GM18873 (cell line): ENCODE measurements around the gene TRRAP.

Experiments used
- ATAC-seq: cut with Tn5 transposase; IDR thresholded peaks from one replicate; pipeline ENCODE4 v1.9.1; 2021; ENCODE audit warnings: mild to moderate bottlenecking, moderate library complexity, moderate number of reproducible peaks; ENCODE audit not compliant: unreplicated experiment, low FRiP score

Gene TRRAP

DNA sequence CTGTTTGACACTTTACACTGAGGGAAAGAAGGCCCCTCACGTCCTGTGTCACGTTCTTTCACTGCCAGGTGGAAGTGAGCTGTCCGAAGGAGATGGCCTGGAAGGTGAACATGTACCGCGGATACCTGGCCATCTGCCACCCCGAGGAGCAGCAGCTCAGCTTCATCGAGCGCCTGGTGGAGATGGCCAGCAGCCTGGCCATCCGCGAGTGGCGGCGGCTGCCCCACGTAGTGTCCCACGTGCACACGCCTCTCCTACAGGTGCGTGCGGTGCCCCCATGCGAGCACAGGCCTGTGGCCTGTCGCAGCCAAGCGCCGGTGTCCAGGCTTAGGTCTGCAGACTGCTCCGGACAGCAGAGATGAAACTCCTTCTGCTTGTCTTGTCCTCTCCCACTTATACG lies 103.4 kb downstream of the TRRAP start:
- ATAC-seq, result no peak

DNA sequence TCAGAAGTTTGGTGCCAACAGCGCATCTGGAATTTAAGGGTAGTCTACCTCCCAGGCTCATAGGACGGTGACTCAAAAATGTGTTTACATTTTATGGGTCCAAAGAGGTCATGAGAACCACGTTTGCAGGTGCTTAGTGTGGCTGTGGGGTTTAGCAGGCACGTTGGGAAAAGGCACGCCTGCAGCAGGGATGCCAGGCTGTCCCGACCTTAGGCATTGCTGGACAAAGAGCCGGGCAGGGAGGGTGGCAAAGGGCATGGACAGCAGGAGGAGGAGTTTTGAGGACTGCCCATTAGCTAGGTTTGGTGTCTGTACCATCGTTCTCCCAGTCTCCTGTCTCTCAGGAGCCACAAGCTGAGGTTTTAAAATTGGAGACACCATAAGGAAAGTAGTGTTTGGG lies 104.4 kb downstream of the TRRAP start:
- no peak for ATAC-seq

DNA sequence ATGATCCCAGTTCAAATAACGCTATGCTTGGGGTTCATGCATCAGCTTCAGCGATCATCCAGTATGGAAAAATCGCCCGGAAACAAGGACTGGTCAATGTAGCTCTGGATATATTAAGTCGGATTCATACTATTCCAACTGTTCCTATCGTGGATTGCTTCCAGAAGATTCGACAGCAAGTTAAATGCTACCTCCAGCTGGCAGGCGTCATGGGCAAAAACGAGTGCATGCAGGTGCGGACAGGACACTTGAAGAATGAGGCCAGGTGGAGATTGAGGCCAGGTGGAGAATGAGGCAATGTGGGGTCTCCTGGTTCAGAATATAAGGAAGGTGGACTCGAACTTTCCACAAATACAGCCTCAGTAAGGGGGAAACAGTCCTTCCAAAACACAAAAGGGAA lies 105.8 kb downstream of the TRRAP start:
- no peak for ATAC-seq

DNA sequence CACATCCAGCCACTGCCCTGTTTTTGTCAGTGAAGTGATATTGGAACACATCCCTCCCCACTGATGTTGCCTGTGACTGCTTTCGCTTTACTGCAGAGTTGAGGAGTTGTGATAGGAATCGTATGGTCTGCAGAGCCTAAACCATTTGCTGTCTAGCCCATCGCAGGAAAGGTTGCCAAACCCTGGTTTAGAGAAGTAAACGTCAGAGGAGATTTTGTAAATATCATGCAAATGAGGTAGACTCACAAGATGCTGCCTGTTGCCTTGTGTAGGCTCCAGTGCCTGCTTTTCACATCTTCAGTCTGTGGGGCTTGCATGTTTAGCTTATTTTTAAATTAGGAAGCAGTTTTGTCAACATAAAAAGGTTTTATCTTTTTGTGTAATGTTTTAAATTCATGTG lies 107.1 kb downstream of the TRRAP start:
- ATAC-seq, result no peak

DNA sequence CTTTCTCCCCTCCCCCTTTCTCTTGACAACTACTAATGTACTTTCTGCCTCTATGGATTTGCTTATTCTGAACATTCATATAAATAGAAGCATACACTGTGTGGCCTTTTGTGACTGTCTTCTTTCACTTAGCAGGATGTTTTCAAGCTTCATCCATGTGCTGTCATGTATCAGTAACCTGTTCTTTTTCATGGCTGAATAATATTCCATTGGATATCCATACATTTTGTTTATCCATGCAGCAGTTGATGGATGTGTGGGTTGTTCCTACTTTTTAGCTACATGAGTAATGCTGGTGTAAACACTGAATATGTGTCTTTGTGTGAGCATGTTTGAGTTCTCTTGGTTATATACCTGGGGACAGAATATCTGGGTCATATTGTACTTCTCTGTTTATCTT lies 107.6 kb downstream of the TRRAP start:
- ATAC-seq, result no peak

DNA sequence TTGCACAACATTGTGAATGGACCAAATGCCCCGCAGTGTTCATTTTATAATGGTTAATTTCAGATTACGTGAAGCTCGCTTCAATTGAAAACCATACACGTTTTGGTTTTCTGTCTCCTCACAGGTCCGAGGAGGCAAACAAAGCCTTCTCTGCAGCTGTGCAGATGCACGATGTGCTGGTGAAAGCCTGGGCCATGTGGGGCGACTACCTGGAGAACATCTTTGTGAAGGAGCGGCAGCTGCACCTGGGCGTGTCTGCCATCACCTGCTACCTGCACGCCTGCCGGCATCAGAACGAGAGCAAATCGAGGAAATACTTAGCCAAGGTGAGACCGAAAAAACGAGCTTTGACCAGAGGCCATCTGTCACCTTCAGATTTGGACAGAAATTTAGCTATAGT lies 110.3 kb downstream of the TRRAP start:
- ATAC-seq, result no peak

DNA sequence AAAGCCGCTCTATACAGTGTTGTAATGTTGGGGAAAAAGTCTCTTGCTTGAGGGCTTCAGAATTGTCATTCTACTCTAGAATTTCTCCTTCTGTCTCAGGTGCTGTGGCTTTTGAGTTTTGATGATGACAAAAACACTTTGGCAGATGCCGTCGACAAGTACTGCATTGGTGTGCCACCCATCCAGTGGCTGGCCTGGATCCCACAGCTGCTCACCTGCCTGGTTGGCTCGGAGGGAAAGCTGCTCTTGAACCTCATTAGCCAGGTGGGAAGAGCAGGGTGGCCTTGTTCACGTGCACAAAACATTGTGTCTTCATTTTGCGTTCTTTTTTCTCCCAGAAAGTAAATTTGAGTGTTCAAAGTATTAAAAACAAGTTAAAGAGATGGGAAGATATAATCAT lies 112.0 kb downstream of the TRRAP start:
- no peak for ATAC-seq

DNA sequence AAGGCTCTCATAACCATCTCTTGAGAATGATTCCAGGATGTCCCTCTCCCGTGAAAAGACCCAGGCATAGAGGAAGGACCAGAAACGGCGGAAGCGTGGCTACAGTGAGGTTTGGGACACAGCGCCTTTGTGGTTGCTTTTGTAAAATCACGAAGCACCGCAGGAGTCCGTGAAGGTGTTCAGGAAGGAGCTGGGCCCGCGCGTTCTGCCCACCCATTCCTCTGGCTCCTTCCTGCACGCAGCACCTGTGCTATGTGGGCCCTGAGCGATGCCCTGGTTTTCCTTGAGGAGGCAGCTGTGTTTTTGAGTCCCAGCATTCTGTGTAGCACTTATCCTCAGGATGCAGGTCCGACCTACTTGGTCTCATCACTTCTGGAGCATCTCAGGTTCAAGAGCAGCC lies 112.8 kb downstream of the TRRAP start:
- no peak for ATAC-seq

DNA sequence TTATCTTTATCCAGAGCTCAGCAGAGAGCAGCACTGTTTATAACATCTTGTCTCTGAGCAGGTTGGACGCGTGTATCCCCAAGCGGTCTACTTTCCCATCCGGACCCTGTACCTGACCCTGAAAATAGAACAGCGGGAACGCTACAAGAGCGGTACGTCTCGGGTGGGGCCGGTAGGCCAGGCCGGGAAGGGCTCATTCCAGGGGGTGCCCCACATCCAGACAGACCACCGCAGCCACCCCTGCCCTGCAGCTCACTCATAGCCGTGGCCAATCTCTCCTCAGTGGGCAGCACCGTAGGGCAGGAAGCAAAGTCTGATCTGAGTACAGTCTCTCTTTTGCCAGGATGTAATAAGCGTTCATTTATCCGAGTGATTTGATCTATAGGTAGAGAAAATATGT lies 113.7 kb downstream of the TRRAP start:
- ATAC-seq, result no peak

DNA sequence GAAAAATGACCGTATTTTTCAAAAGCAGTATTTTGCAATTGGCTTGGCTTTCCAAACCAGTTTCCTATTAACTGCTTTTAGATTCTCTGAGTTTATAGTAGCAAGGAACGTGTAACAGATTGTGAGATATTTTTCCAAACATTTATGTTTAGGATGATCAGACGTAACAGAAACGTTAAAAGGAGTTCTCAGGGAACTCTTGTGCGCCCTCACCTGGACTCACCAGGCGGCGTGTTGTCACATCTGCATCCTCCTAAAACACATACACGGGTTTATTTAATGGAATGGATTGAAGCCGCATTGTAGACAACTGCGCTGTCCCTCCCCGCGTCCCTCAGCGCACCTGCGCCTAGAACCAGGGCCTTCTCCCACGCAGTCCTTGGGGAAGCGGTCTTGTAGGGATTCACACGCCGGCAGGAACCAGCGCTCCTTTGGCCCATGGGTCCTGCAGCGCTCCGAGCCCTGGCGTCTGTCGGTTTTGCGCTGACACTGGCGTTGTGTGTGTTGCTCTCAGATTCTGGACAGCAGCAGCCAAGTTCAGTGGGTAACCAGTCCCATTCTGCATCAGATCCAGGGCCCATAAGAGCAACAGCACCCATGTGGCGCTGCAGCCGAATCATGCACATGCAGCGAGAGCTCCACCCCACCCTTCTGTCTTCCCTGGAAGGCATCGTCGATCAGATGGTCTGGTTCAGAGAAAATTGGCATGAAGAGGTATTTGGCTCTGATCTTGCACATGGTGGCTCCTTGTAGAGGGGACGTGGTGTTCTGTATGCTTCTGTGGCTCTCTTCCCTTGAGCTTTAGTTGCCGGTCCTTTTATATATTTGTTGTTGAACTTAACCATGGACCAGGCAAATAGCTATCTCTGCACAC lies 114.9 kb downstream of the TRRAP start:
- no peak for ATAC-seq

DNA sequence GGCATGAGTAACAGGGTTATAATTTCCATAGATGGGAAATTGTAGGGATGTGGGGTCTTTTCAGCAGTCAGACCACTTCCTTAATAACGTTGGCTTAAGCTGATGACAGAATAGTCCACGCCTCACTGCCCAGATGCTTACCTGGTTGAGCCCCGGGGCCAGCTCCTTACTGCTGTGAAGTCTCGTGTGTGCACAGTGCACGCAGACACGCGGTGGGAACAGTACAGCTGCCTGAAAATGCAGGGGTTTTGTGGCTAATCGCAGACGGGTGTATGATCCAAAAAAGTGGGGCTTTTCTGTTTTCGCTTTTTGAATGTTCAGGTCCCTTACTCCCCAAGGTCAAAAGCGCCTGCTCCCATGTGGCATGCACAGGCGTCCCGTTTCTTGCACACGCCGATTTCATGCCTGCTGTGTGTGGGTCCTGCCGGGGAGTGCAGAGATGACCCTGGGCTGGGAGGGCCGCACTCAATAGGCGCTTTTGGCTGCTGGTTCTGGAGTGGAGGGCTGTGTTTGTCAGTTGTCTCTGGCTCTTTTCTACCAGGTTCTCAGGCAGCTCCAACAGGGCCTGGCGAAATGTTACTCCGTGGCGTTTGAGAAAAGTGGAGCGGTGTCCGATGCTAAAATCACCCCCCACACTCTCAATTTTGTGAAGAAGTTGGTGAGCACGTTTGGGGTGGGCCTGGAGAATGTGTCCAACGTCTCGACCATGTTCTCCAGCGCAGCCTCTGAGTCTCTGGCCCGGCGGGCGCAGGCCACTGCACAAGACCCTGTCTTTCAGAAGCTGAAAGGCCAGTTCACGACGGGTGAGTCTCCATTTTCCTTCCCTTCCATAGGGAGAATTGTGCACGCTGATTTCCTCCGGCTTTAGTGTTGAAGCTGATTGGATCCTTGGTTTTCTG lies 116.0 kb downstream of the TRRAP start:
- ATAC-seq, result no peak

DNA sequence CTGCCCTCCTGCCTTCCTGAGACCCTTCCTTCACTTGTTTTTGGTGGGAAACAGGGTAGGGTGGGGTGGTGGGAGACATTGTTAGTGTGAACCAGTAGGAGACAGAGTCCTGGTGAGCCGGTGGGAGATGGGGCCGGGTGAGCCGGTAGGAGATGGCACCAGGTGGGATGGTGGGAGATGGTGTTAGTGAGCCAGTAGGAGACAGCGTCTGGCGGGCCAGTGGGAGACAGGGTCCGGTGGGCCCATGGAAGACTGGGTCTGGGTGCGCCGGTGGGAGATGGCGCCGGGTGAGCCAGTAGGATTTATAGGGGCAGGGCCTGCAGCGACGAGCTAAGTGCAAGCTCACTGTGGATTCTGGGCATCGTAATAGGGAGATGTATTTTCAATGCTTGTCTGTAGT lies 116.8 kb downstream of the TRRAP start:
- no peak for ATAC-seq

DNA sequence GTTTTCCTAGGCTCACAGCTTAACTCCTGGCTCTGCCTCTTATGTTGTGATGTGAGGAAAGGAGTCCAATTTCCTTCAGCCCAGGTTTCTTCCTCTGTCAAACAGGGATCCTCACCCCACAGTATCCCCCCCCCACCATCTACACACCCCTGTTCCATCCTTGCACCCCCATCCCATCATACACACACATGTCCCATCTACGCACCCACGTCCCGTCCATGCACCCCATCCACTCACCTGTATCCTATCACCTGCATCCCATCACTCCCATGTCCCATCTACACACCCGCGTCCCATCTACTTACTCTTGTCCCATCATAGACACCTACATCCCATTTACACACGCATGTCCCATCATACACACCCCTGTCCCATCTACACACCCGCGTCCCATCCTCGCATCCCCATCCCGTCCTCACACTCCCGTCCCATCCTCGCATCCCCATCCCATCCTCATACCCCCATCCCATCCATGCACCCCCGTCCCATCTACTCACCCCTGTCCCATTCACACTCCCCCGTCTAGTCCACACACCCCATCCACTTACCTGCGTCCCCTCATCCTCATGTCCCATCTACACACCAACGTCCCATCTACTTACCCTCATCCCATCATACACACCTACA lies 117.3 kb downstream of the TRRAP start:
- ATAC-seq, result no peak

DNA sequence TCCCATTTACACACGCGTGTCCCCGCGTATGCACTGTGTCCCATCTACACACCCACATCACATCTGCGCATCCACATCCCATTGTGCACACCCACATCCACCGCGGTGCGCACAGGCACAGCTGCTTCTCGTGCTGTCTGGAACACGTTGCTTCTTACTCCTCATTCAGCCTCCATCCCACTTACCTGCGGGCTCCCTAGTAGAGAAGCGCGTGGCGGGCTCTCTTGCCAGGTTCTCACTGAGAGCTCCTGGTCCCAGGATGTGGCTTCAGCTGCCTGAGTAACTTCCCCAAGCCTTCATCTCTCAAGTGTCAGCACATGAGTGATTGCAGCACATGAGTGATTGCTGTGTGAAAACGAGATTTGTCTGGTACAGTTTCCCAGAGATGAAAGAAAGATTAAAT lies 117.8 kb downstream of the TRRAP start:
- no peak for ATAC-seq

DNA sequence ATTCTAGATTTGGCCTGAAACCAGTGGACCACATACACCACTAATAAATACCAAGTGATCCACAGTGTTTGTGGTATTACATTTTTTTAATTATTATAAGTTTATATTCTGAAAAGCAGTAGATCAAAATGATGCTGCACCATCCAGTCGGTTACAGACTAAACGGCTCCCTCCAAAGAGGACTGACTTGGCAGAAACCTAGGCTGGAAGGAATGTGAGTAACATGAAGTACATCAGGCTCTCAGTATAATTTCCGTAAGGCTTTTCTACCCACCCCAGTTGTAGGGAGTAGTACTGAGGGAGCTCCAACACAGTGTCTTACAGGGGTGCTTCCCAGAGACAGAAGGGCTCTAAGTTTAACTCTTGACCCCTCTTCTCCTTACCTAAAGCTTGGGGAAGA lies 119.5 kb downstream of the TRRAP start:
- no peak for ATAC-seq

DNA sequence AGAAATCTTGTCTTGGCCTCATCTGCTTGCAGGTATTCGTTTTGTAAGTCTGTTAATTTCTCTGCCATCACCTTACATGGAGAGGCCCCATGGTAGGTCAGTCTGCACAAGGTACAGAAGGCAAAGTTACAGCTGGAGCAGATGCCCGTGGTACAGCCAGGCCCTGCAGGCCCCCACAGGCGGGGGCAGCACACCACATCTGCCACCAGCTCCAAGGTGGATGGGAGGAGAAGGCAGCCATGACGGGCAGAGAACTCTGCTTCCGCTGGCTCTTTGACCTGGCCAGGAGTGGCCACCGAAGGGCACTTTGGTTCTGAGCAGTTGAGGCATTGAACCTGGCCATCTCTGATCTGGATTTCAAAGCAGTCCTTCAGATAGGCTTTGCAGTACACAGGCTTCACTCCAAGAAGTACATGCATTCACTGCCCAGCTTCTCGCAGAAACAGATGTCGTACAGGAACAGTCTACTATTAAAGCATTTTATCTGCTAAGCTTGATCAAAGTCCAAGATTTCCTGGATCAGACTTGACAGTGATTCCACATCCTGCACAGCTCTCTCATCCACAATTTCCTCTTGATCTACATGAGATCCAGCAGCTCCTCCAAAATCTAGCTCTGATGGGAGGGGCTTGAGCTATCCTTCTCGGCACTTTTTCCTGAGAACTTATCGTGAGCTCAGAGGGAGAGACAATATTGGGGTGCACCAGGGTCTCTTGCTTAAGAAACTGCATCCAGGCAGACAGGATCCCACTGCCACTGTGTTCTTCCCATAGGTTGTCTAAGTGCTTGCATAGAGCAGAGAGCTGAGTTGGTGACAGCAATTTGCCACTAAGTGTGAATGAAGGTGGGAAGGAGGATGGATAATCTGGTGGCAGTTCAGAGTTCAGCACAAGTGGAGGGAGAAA lies 120.7 kb downstream of the TRRAP start:
- ATAC-seq, result no peak

DNA sequence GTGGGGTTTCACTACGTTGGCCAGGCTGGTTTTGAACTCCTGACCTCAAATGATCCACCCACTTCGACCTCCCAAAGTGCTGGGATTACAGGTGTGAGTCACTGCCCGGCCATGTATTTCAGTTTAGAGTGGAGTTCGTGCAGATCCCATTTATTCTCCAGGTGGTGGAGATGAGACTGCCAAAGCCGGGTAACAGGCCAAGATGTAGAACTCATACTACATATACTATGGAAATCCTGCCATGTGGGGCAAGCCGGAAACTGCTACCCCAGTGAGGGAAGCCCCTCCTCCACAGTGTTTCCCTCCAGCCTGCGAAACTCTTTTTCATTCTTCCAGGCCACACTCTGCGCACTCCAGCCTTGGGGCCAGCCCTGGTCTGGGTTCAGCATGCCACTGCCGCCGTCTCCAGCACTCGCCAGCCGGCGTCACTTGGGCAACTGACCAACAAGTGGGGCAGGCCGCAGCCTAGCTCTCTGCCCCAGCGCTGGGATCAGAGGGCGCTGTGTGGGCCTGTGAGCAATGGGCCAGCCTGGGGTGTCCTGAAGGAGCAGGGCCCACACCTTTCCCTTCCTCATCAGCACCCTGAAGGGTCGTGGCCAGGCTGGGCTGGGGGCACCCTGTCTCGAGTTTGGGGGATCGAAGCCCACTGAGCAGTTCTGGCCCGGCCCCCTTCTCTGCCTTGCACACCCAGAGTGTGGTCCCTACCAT lies 122.0 kb downstream of the TRRAP start:
- no peak for ATAC-seq

DNA sequence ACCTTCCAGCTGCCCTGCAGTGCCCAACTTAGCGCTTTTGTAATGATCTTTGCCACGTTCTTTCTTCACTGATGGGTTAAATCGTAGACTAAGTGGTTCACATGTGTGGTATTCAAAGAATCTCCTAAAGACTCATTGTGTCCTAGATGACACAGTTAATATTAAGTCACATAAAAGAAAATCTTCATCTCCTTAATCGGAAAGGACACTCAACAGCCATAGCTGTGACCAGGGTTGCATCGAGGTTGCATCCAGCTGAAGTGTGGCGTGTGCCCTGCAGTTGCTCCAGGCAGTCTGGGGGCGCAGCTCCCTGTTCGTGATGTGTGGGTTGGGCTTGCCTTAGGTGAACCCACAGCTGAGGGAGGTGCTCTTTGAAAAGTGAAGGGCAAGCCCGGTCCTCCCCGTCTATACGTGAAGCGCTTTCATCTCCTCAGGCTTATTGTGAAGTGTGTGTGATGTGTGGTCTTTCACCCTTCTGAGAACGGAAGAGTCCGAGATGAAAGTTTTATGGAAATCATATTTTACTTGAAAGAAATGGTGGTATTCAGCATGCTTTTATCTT lies 122.7 kb downstream of the TRRAP start:
- no peak for ATAC-seq

DNA sequence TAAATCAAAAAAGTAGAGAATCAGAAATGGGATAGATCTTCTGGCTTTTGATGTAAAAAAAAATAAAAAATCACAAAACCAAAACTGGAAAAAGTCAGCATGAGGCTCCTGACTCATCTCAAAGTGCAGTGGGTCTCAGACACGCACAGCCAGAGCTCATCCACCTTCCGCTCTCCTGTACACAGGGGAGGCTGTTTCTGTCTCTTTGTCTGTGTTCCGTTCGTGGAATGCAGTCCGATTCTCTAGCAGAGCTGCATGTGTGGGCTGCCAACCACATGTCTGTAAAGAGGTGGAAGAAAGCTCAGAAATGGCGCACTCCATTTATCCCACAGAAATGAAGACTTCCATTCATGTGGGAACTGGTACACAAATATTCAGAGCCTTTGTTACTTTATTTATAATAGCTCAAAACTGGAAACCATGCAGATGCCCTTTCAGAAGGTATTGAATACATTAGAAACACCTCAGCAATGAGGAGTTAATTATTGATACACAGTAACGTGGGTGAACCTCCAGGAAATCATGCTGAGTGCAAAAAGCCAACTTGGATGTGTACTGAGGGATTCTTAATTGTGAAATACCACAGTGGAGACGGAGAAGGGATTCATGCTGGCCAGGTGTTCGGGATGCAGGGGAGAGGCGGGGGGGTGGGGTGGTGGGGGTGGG lies 123.3 kb downstream of the TRRAP start:
- ATAC-seq, result no peak
